Naive thymus-derived CD4-positive, alpha-beta T cell (primary cell): ENCODE results near the gene RERE. TPM values are rescaled to one million over a fixed set of nuclear protein-coding genes. Genes with fewer than 3 reads are reported as not detected.
A peak's percentile ranks its signal among the peaks of the same experiment; 100 is the strongest.

Experiments used
- ATAC-seq: fragments of 150-1000 bp; cut with Tn5 transposase; 2 replicates; pipeline ENCODE4 v1.10.0; 2021; ENCODE audit warnings: mild to moderate bottlenecking, moderate library complexity
- CTCF ChIA-PET: fragments of 350-600 bp; sonication (Branson Sonifier 250); formaldehyde crosslinking; loops from one replicate; lab custom pipeline; 2021; ENCODE audit warnings: antibody characterized with exemption; lab: Charles Lee
- POLR2A ChIA-PET: fragments of 350-600 bp; sonication (Branson Sonifier 250); formaldehyde crosslinking; loops from one replicate; lab custom pipeline; 2021; ENCODE audit warnings: antibody characterized with exemption, inconsistent platforms; lab: Charles Lee
- DNase-seq, 9 donors: peaks; one replicate each; pipeline versions ENCODE4 v3.0.0 to v3.0.0-alpha.2; 2020 to 2022; ENCODE audit warnings: mixed read lengths in 1 of 9
- H3K27ac ChIP-seq: one replicate; pipeline ENCODE4 v1.7.0; 2013; ENCODE audit warnings: mild to moderate bottlenecking, low read depth, low read length, moderate library complexity
- H3K27me3 ChIP-seq, 2 donors: one replicate each; pipeline ENCODE4 v1.7.0; 2013; ENCODE audit warnings: low read length in 2 of 2, mild to moderate bottlenecking in 2 of 2, moderate library complexity in 2 of 2; ENCODE audit not compliant: control insufficient read depth in 2 of 2, insufficient read depth in 2 of 2
- H3K36me3 ChIP-seq, 3 experiments: 1 replicate in 2 of 3; 2 replicates in 1 of 3; pipeline ENCODE4 v1.7.0; 2013; ENCODE audit warnings: low read length in 3 of 3, mild to moderate bottlenecking in 3 of 3, moderate library complexity in 1 of 3; ENCODE audit not compliant: insufficient read depth in 3 of 3, control insufficient read depth in 2 of 3
- H3K4me1 ChIP-seq, 2 donors: one replicate each; pipeline ENCODE4 v1.7.0; 2013; ENCODE audit warnings: low read length in 2 of 2, mild to moderate bottlenecking in 2 of 2, moderate library complexity in 1 of 2; ENCODE audit not compliant: control insufficient read depth in 2 of 2, insufficient read depth in 2 of 2
- H3K4me3 ChIP-seq: 2 replicates; pipeline ENCODE4 v1.7.0; 2013; ENCODE audit warnings: mild to moderate bottlenecking, low read length
- H3K9me3 ChIP-seq, 3 experiments: 1 replicate in 2 of 3; 2 replicates in 1 of 3; pipeline ENCODE4 v1.7.0; 2013; ENCODE audit warnings: low read length in 3 of 3; ENCODE audit not compliant: control insufficient read depth in 2 of 3
- H3K27ac Mint-ChIP-seq, 9 donors: one replicate each; pipeline ENCODE4 v1.8.0; 2020 to 2022; ENCODE audit warnings: mixed read lengths in 9 of 9, mild to moderate bottlenecking in 8 of 9, moderate library complexity in 5 of 9, inconsistent platforms in 2 of 9
- H3K27me3 Mint-ChIP-seq, 5 donors: one replicate each; pipeline ENCODE4 v1.8.0; 2021 to 2022; ENCODE audit warnings: mixed read lengths in 5 of 5, mild to moderate bottlenecking in 1 of 5
- H3K36me3 Mint-ChIP-seq, 5 donors: one replicate each; pipeline ENCODE4 v1.8.0; 2020 to 2022; ENCODE audit warnings: mixed read lengths in 5 of 5, mild to moderate bottlenecking in 3 of 5, inconsistent platforms in 1 of 5
- H3K4me1 Mint-ChIP-seq, 7 donors: one replicate each; pipeline ENCODE4 v1.8.0; 2020 to 2022; ENCODE audit warnings: mixed read lengths in 7 of 7, mild to moderate bottlenecking in 3 of 7, inconsistent platforms in 1 of 7
- H3K4me3 Mint-ChIP-seq, 10 donors: one replicate each; pipeline ENCODE4 v1.8.0; 2020 to 2022; ENCODE audit warnings: mild to moderate bottlenecking in 10 of 10, mixed read lengths in 10 of 10, moderate library complexity in 6 of 10, inconsistent platforms in 2 of 10
- H3K9me3 Mint-ChIP-seq, 11 donors: one replicate each; pipeline ENCODE4 v1.8.0; 2020 to 2022; ENCODE audit warnings: mixed read lengths in 11 of 11, mild to moderate bottlenecking in 4 of 11, inconsistent platforms in 1 of 11, moderate library complexity in 1 of 11
- intact Hi-C, 2 donors: fragments of 100-400 bp; cut with micrococcal nuclease; formaldehyde crosslinking; loops; one replicate each; pipeline ENCODE4 v1.15.1; 2023
- polyA plus RNA-seq, 2 donors: library from polyadenylated mRNA; unstranded; fragments of 300-500 nt; fragmentation: Illumina TruSeq; gene quantifications; one replicate each; pipeline ENCODE4 v1.2.3, GENCODE V29; 2021
- total RNA-seq, 6 experiments: library from RNA in 5 of 6; stranded (reverse) in 5 of 6; gene quantifications; 1 replicate in 5 of 6; 2 replicates in 1 of 6; pipeline ENCODE4 v1.2.3 and lab custom pipeline; 2021 to 2026

Gene RERE
- total and polyA plus RNA-seq, 7 experiments from 2014 or later, result 7.3 to 114 (median 106) TPM

DNA sequence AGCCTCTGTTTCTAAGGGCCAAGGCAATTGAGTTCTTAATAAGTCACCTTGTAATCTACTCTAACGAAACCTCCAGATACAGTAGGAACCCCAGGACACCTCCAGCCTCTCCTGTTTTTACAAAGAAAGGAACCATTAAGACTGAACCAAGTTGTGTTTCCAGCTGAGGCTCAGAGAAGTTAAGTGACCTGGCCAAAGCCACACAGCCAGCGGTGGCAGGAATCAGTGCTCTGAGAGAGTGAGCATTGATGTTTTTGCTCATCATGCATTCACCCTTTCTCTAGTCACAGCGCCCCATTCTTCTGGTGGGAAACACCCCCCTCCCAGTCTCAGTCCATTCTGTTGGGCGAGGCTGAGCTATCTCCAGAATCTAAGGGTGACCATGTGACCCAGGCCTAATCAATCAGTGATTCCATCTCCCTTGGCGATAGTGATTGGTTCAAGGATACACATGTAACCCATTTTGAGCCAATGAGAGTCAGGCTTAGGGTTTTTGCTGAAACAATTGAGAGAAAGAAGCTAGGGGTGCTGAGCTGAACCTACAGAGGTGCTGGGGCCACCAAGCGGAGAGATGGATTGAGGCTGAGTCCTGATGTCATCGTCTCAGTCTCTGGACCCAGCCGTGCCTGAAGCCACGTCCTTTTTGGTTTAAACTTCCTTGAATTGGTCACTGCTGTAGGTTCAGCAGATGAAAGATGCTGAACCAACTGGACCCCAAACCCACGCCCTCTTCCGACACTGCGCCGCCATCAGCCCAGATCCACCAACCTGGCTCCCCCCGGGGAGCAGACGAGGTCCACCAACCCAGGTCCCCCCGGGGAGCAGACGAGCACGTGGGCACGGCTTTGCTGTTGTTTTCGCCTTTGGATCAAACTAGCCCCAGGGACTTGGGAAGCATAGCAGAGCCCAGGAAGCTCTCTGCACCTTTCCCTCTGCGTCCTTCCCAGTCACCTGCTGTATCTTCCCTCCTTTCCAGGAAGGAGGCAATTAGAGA is 28.0 kb upstream of the RERE start:
- Mint-ChIP-seq H3K27ac (peak overlapping the region in 1 of 9 donors; percentile 59), H3K27me3 (peaks cover 0 to 2% (median 0%) of the 10 kb centered on the region in 5 donors), H3K4me1 (peaks cover 0 to 11% (median 5%) of the 10 kb centered on the region in 7 donors), H3K9me3 (peaks cover 0 to 1% (median 0%) of the 10 kb centered on the region in 11 donors), H3K36me3 (no peaks in the 10 kb centered on the region), H3K4me3 (no peak overlapping the region)
- CTCF ChIA-PET, result interaction anchor here (2.0 kb wide), 1 partner anchor 284 kb away, joined by 7 read pairs; no protein-coding TSS in a partner anchor
- Histone ChIP-seq H3K4me3 (no peak overlapping the region), H3K4me1 (peaks cover 0 to 3% of the 10 kb centered on the region in 2 donors), H3K36me3 (no peaks in the 10 kb centered on the region), H3K27me3 (no peaks in the 10 kb centered on the region), H3K9me3 (no peaks in the 10 kb centered on the region), H3K27ac (no peak overlapping the region)
- ATAC-seq (no peak), DNase-seq (no peak)
- POLR2A ChIA-PET, result interaction anchor here (0.8 to 1.3 kb wide), 2 partner anchors 275 to 1591 kb away, joined by 3 read pairs; no protein-coding TSS in a partner anchor
- intact Hi-C loops, result loop anchor here in 1 of 2 donors (5.0 kb wide), 2 partner anchors 53 to 118 kb away; no protein-coding TSS in a partner anchor

- POLR2A ChIA-PET, result interaction anchor here (1.3 kb wide), 1 partner anchor 274 kb away, joined by 3 read pairs; no protein-coding TSS in a partner anchor
- ATAC-seq (no peak), DNase-seq (no peak)
- Mint-ChIP-seq H3K4me3 (no peak overlapping the region), H3K9me3 (peaks cover 0 to 2% (median 0%) of the 10 kb centered on the region in 11 donors), H3K36me3 (no peaks in the 10 kb centered on the region), H3K27me3 (peaks cover 0 to 2% (median 0%) of the 10 kb centered on the region in 5 donors), H3K4me1 (peaks cover 0 to 8% (median 5%) of the 10 kb centered on the region in 7 donors), H3K27ac (no peak overlapping the region)
- H3K36me3 ChIP-seq, result no peaks in the 10 kb centered on the region
- no peak overlapping the region for H3K27ac ChIP-seq
- CTCF ChIA-PET, result no interaction called here
- peaks cover 0 to 3% of the 10 kb centered on the region in 2 donors for H3K4me1 ChIP-seq
- no peak overlapping the region for H3K4me3 ChIP-seq
- H3K9me3 ChIP-seq, result no peaks in the 10 kb centered on the region
- H3K27me3 ChIP-seq, result no peaks in the 10 kb centered on the region
- intact Hi-C loops, result loop anchor here in 1 of 2 donors (5.0 kb wide), 2 partner anchors 52 to 117 kb away; no protein-coding TSS in a partner anchor
Observed at GRCh38 chr1:8844501-8845006, 27.1 kb upstream of the RERE start.

- DNase-seq (no peak), ATAC-seq (no peak)
- Mint-ChIP-seq H3K4me3 (no peak overlapping the region), H3K4me1 (peaks cover 0 to 2% (median 0%) of the 10 kb centered on the region in 7 donors), H3K9me3 (peaks cover 0 to 2% (median 0%) of the 10 kb centered on the region in 11 donors), H3K27ac (no peak overlapping the region), H3K27me3 (peaks cover 0 to 3% (median 0%) of the 10 kb centered on the region in 5 donors), H3K36me3 (no peaks in the 10 kb centered on the region)
- no peaks in the 10 kb centered on the region for H3K9me3 ChIP-seq
- H3K4me1 ChIP-seq, result no peaks in the 10 kb centered on the region
- no peaks in the 10 kb centered on the region for H3K36me3 ChIP-seq
- ChIA-PET POLR2A (no interaction called here), CTCF (no interaction called here)
- no peak overlapping the region for H3K4me3 ChIP-seq
- H3K27ac ChIP-seq, result no peak overlapping the region
- no peaks in the 10 kb centered on the region for H3K27me3 ChIP-seq
- intact Hi-C loops, result no loop called here
Observed at GRCh38 chr1:8841395-8841794, 24.0 kb upstream of the RERE start.

GRCh38 chr1:8839990-8840389 is 22.6 kb upstream of the RERE start:
- Histone ChIP-seq H3K4me3 (no peak overlapping the region), H3K36me3 (no peaks in the 10 kb centered on the region), H3K4me1 (no peaks in the 10 kb centered on the region), H3K9me3 (no peaks in the 10 kb centered on the region), H3K27me3 (no peaks in the 10 kb centered on the region), H3K27ac (no peak overlapping the region)
- DNase-seq (no peak), ATAC-seq (no peak)
- Mint-ChIP-seq H3K9me3 (peaks cover 0 to 2% (median 0%) of the 10 kb centered on the region in 11 donors), H3K27ac (no peak overlapping the region), H3K4me3 (no peak overlapping the region), H3K27me3 (peaks cover 0 to 9% (median 0%) of the 10 kb centered on the region in 5 donors), H3K36me3 (no peaks in the 10 kb centered on the region), H3K4me1 (peaks cover 0 to 2% (median 0%) of the 10 kb centered on the region in 7 donors)
- ChIA-PET CTCF (interaction anchor here (0.6 to 3.1 kb wide), 3 partner anchors 9 to 271 kb away, joined by 3 to 17 read pairs (median 3); no protein-coding TSS in a partner anchor), POLR2A (interaction anchor here (0.9 kb wide), 1 partner anchor 136 kb away, joined by 3 read pairs; no protein-coding TSS in a partner anchor)
- intact Hi-C loops, result no loop called here

- ChIA-PET CTCF (no interaction called here), POLR2A (no interaction called here)
- Mint-ChIP-seq H3K36me3 (no peaks in the 10 kb centered on the region), H3K4me1 (peaks cover 0 to 2% (median 0%) of the 10 kb centered on the region in 7 donors), H3K27me3 (peaks cover 0 to 6% (median 0%) of the 10 kb centered on the region in 5 donors), H3K4me3 (no peak overlapping the region), H3K9me3 (peaks cover 0 to 2% (median 0%) of the 10 kb centered on the region in 11 donors), H3K27ac (no peak overlapping the region)
- DNase-seq (no peak), ATAC-seq (no peak)
- Histone ChIP-seq H3K36me3 (no peaks in the 10 kb centered on the region), H3K4me3 (no peak overlapping the region), H3K4me1 (no peaks in the 10 kb centered on the region), H3K9me3 (no peaks in the 10 kb centered on the region), H3K27ac (no peak overlapping the region), H3K27me3 (no peaks in the 10 kb centered on the region)
- intact Hi-C loops, result no loop called here
Observed at GRCh38 chr1:8835941-8836643, 18.7 kb upstream of the RERE start.

GRCh38 chr1:8831340-8831739 is 13.9 kb upstream of the RERE start:
- no peak for DNase-seq
- POLR2A ChIA-PET, result interaction anchor here (1.1 kb wide), 1 partner anchor 18 kb away, joined by 5 read pairs; no protein-coding TSS in a partner anchor
- intact Hi-C loops, result no loop called here
- CTCF ChIA-PET, result interaction anchor here (0.6 kb wide), 1 partner anchor 400 kb away, joined by 3 read pairs; no protein-coding TSS in a partner anchor
- H3K27ac Mint-ChIP-seq, result no peak overlapping the region
- peaks cover 0 to 5% (median 0%) of the 10 kb centered on the region in 5 donors for H3K27me3 Mint-ChIP-seq
- Histone ChIP-seq H3K27ac (no peak overlapping the region), H3K4me1 (no peaks in the 10 kb centered on the region), H3K9me3 (no peaks in the 10 kb centered on the region), H3K27me3 (no peaks in the 10 kb centered on the region), H3K4me3 (no peak overlapping the region), H3K36me3 (no peaks in the 10 kb centered on the region)
- H3K9me3 Mint-ChIP-seq, result peaks cover 0 to 1% (median 0%) of the 10 kb centered on the region in 11 donors
- no peaks in the 10 kb centered on the region for H3K36me3 Mint-ChIP-seq
- H3K4me3 Mint-ChIP-seq, result no peak overlapping the region
- ATAC-seq, result no peak
- peaks cover 7 to 16% (median 12%) of the 10 kb centered on the region in 7 donors for H3K4me1 Mint-ChIP-seq
